CD4-positive, alpha-beta T cell treated with Interleukin-4 for 4 hours (primary cell): Measurements from ENCODE around the gene DMRTC2.
A peak's percentile ranks its signal among the peaks of the same experiment; 100 is the strongest.

Experiments used
- DNase-seq: peaks from one replicate; pipeline ENCODE4 v3.0.0-alpha.2; 2020

Gene DMRTC2

GRCh38 chr19:41892173-41892902 lies 47.5 kb downstream of the DMRTC2 start:
- no peak for DNase-seq

GRCh38 chr19:41893899-41894298 lies 49.1 kb downstream of the DMRTC2 start:
- peak; percentile 27 for DNase-seq

GRCh38 chr19:41894350-41894749 lies 49.5 kb downstream of the DMRTC2 start:
- no peak for DNase-seq

GRCh38 chr19:41895745-41896580 lies 51.1 kb downstream of the DMRTC2 start:
- no peak for DNase-seq

GRCh38 chr19:41896581-41896942 lies 51.7 kb downstream of the DMRTC2 start:
- no peak for DNase-seq

GRCh38 chr19:41897181-41897580 lies 52.3 kb downstream of the DMRTC2 start:
- no peak for DNase-seq

GRCh38 chr19:41897820-41898219 lies 53.0 kb downstream of the DMRTC2 start:
- no peak for DNase-seq

- no peak for DNase-seq
These were observed 53.4 kb downstream of the DMRTC2 start for GRCh38 chr19:41898235-41898634.
